WTC11 (cell line): ENCODE results near the gene TMCC1. TPM values are rescaled to one million over a fixed set of nuclear protein-coding genes. Genes with fewer than 3 reads are reported as not detected.

Source experiments
- ATAC-seq: fragments of 200-7000 bp; cut with Tn5 transposase; 2 replicates; pipeline ENCODE4 v1.10.0; 2021; ENCODE audit warnings: mild to moderate bottlenecking, moderate library complexity
- CTCF ChIA-PET: fragments of 300-600 bp; sonication (Branson Sonifier 250); formaldehyde crosslinking; loops from one replicate; lab custom pipeline; 2021; ENCODE audit warnings: antibody characterized with exemption; lab: Charles Lee
- POLR2A ChIA-PET: fragments of 350-600 bp; sonication (Branson Sonifier 250); formaldehyde crosslinking; loops from one replicate; lab custom pipeline; 2021; ENCODE audit warnings: antibody characterized with exemption; lab: Charles Lee
- DNase-seq: peaks from one replicate; pipeline ENCODE4 v3.0.0; 2021; ENCODE audit warnings: low spot score
- H3K27ac Mint-ChIP-seq: 2 replicates; pipeline ENCODE4 v1.8.0; 2021; ENCODE audit warnings: mixed read lengths
- H3K27me3 Mint-ChIP-seq: 2 replicates; pipeline ENCODE4 v1.8.0; 2021; ENCODE audit warnings: low read depth, mild to moderate bottlenecking, moderate library complexity, mixed read lengths
- H3K36me3 Mint-ChIP-seq: 2 replicates; pipeline ENCODE4 v1.8.0; 2021; ENCODE audit warnings: mixed read lengths
- H3K4me1 Mint-ChIP-seq: 2 replicates; pipeline ENCODE4 v1.8.0; 2022; ENCODE audit warnings: mixed read lengths
- H3K4me3 Mint-ChIP-seq: 2 replicates; pipeline ENCODE4 v1.8.0; 2021; ENCODE audit warnings: mild to moderate bottlenecking, moderate library complexity, mixed read lengths
- H3K9me3 Mint-ChIP-seq: 2 replicates; pipeline ENCODE4 v1.8.0; 2021; ENCODE audit warnings: mixed read lengths
- CBFB ChIP-seq: sonication (generic); formaldehyde crosslinking; IDR thresholded peaks from 2 replicates; pipeline ENCODE4 v1.8.1; 2022; ENCODE audit warnings: mild to moderate bottlenecking, low read depth, missing genetic modification reagents
- EMX1 ChIP-seq: fragments of 250-450 bp; sonication (Bioruptor Pico); IDR thresholded peaks from 2 replicates; pipeline ENCODE4 v1.8.0; 2021; ENCODE audit warnings: mild to moderate bottlenecking
- FOXJ3 ChIP-seq: sonication (generic); formaldehyde crosslinking; IDR thresholded peaks from 2 replicates; pipeline ENCODE4 v1.9.0; 2021; ENCODE audit warnings: missing genetic modification reagents, mild to moderate bottlenecking, borderline replicate concordance
- FOXK1 ChIP-seq: sonication (generic); formaldehyde crosslinking; IDR thresholded peaks from 2 replicates; pipeline ENCODE4 v1.8.0; 2022; ENCODE audit warnings: mild to moderate bottlenecking, moderate library complexity, missing genetic modification reagents
- GABPB1 ChIP-seq: sonication (generic); formaldehyde crosslinking; IDR thresholded peaks from 2 replicates; pipeline ENCODE4 v1.8.1; 2023; ENCODE audit warnings: mild to moderate bottlenecking, missing genetic modification reagents
- JUN ChIP-seq: sonication (generic); formaldehyde crosslinking; IDR thresholded peaks from 2 replicates; pipeline ENCODE4 v1.8.0; 2023; ENCODE audit warnings: mild to moderate bottlenecking, missing genetic modification reagents
- KAT7 ChIP-seq: sonication (generic); formaldehyde crosslinking; IDR thresholded peaks from 2 replicates; pipeline ENCODE4 v1.8.1; 2023; ENCODE audit warnings: missing genetic modification reagents, mild to moderate bottlenecking, borderline replicate concordance
- NFATC4 ChIP-seq: fragments of 250-450 bp; sonication (Bioruptor Pico); IDR thresholded peaks from 2 replicates; pipeline ENCODE4 v1.9.0; 2021; ENCODE audit warnings: mild to moderate bottlenecking
- SMAD3 ChIP-seq: sonication (generic); formaldehyde crosslinking; IDR thresholded peaks from 2 replicates; pipeline ENCODE4 v1.8.0; 2022; ENCODE audit warnings: missing genetic modification reagents, mild to moderate bottlenecking, borderline replicate concordance
- TEAD4 ChIP-seq: sonication (generic); formaldehyde crosslinking; IDR thresholded peaks from 2 replicates; pipeline ENCODE4 v1.8.0; 2022; ENCODE audit warnings: mild to moderate bottlenecking, missing genetic modification reagents
- ZMAT4 ChIP-seq: fragments of 250-450 bp; sonication (Bioruptor Pico); IDR thresholded peaks from 2 replicates; pipeline ENCODE4 v1.9.0; 2021; ENCODE audit warnings: mild to moderate bottlenecking
- ZNF219 ChIP-seq: sonication (generic); formaldehyde crosslinking; IDR thresholded peaks from 2 replicates; pipeline ENCODE4 v1.8.0; 2023; ENCODE audit warnings: missing genetic modification reagents, mild to moderate bottlenecking, borderline replicate concordance
- ZNF263 ChIP-seq: sonication (generic); formaldehyde crosslinking; IDR thresholded peaks from 2 replicates; pipeline ENCODE4 v1.8.1; 2022; ENCODE audit warnings: low read depth, mild to moderate bottlenecking, moderate library complexity, missing genetic modification reagents
- ZNF317 ChIP-seq: sonication (generic); formaldehyde crosslinking; IDR thresholded peaks from 2 replicates; pipeline ENCODE4 v1.8.1; 2023; ENCODE audit warnings: low read depth, mild to moderate bottlenecking, moderate library complexity, missing genetic modification reagents, borderline replicate concordance
- ZNF512 ChIP-seq: sonication (generic); formaldehyde crosslinking; IDR thresholded peaks from 2 replicates; pipeline ENCODE4 v1.8.1; 2022; ENCODE audit warnings: missing genetic modification reagents, borderline replicate concordance
- ZSCAN18 ChIP-seq: fragments of 250-450 bp; sonication (Bioruptor Pico); IDR thresholded peaks from 2 replicates; pipeline ENCODE4 v2.1.2; 2022; ENCODE audit warnings: mild to moderate bottlenecking, moderate library complexity
- total RNA-seq: library from RNA; stranded (reverse); gene quantifications from 3 replicates; pipeline ENCODE4 v1.2.3, GENCODE V29; 2021
- TF ChIP-seq, protein P1 (sequence below): sonication (generic); formaldehyde crosslinking; IDR thresholded peaks from 2 replicates; pipeline ENCODE4 v1.8.1; 2022; ENCODE audit warnings: mild to moderate bottlenecking, missing genetic modification reagents, moderate library complexity, borderline replicate concordance
- TF ChIP-seq, protein P2 (sequence below): sonication (generic); formaldehyde crosslinking; IDR thresholded peaks from 2 replicates; pipeline ENCODE4 v1.8.1; 2022; ENCODE audit warnings: low read depth, missing genetic modification reagents, borderline replicate concordance
- TF ChIP-seq, protein P3 (sequence below): sonication (generic); formaldehyde crosslinking; IDR thresholded peaks from 2 replicates; pipeline ENCODE4 v1.8.0; 2023; ENCODE audit warnings: missing genetic modification reagents, mild to moderate bottlenecking, borderline replicate concordance
- TF ChIP-seq, protein P4 (sequence below): sonication (generic); formaldehyde crosslinking; IDR thresholded peaks from 2 replicates; pipeline ENCODE4 v1.8.1; 2022; ENCODE audit warnings: low read depth, mild to moderate bottlenecking, moderate library complexity, missing genetic modification reagents, borderline replicate concordance

The TMCC1 gene
- total RNA-seq, 1 experiment from 2014 or later = 29.3 TPM

DNA sequence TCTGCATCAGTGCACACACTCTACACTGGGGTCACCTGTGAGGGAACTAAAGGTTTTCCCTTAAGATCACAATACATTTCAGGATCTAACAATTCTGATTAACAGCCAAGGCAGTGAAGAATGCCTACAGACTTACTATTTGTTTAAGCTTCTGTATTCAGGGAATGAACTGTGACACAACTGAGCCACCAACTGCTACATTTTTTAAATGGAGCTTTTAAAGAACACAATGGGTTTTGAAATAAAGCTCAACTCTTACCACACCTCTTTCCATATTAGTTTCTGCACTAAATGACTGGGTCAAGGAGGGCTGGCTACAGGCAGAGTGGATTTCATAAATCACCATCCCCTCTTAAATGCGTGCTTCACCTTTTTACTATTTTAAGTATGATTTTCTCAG lies 100.2 kb downstream of the TMCC1 start:
- ChIA-PET POLR2A (interaction anchor here (1.8 kb wide), 1 partner anchor 166 kb away, joined by 4 read pairs; no protein-coding TSS in a partner anchor), CTCF (interaction anchor here (1.0 to 1.1 kb wide), 2 partner anchors 165 to 168 kb away, joined by 3 to 4 read pairs; no protein-coding TSS in a partner anchor)
- no peak for TF ChIP-seq ZMAT4 (CRISPR knock-in tag)
- no peak for TF ChIP-seq SMAD3
- no peak for TF ChIP-seq CBFB (CRISPR knock-in tag)
- TF ChIP-seq ZNF512 (CRISPR knock-in tag) = no peak
- no peak for TF ChIP-seq JUN (CRISPR knock-in tag)
- no peak for TF ChIP-seq GABPB1
- TF ChIP-seq FOXK1 (CRISPR knock-in tag) = no peak
- no peak for TF ChIP-seq EMX1 (CRISPR knock-in tag)
- TF ChIP-seq, protein P1, sequence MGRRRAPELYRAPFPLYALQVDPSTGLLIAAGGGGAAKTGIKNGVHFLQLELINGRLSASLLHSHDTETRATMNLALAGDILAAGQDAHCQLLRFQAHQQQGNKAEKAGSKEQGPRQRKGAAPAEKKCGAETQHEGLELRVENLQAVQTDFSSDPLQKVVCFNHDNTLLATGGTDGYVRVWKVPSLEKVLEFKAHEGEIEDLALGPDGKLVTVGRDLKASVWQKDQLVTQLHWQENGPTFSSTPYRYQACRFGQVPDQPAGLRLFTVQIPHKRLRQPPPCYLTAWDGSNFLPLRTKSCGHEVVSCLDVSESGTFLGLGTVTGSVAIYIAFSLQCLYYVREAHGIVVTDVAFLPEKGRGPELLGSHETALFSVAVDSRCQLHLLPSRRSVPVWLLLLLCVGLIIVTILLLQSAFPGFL (CRISPR knock-in tag) = no peak
- TF ChIP-seq, protein P2, sequence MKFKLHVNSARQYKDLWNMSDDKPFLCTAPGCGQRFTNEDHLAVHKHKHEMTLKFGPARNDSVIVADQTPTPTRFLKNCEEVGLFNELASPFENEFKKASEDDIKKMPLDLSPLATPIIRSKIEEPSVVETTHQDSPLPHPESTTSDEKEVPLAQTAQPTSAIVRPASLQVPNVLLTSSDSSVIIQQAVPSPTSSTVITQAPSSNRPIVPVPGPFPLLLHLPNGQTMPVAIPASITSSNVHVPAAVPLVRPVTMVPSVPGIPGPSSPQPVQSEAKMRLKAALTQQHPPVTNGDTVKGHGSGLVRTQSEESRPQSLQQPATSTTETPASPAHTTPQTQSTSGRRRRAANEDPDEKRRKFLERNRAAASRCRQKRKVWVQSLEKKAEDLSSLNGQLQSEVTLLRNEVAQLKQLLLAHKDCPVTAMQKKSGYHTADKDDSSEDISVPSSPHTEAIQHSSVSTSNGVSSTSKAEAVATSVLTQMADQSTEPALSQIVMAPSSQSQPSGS (CRISPR knock-in tag) = no peak
- no peak for TF ChIP-seq ZNF263 (CRISPR knock-in tag)
- TF ChIP-seq KAT7 = no peak
- no peak for TF ChIP-seq ZNF219 (CRISPR knock-in tag)
- TF ChIP-seq, protein P3, sequence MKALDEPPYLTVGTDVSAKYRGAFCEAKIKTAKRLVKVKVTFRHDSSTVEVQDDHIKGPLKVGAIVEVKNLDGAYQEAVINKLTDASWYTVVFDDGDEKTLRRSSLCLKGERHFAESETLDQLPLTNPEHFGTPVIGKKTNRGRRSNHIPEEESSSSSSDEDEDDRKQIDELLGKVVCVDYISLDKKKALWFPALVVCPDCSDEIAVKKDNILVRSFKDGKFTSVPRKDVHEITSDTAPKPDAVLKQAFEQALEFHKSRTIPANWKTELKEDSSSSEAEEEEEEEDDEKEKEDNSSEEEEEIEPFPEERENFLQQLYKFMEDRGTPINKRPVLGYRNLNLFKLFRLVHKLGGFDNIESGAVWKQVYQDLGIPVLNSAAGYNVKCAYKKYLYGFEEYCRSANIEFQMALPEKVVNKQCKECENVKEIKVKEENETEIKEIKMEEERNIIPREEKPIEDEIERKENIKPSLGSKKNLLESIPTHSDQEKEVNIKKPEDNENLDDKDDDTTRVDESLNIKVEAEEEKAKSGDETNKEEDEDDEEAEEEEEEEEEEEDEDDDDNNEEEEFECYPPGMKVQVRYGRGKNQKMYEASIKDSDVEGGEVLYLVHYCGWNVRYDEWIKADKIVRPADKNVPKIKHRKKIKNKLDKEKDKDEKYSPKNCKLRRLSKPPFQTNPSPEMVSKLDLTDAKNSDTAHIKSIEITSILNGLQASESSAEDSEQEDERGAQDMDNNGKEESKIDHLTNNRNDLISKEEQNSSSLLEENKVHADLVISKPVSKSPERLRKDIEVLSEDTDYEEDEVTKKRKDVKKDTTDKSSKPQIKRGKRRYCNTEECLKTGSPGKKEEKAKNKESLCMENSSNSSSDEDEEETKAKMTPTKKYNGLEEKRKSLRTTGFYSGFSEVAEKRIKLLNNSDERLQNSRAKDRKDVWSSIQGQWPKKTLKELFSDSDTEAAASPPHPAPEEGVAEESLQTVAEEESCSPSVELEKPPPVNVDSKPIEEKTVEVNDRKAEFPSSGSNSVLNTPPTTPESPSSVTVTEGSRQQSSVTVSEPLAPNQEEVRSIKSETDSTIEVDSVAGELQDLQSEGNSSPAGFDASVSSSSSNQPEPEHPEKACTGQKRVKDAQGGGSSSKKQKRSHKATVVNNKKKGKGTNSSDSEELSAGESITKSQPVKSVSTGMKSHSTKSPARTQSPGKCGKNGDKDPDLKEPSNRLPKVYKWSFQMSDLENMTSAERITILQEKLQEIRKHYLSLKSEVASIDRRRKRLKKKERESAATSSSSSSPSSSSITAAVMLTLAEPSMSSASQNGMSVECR = no peak
- TF ChIP-seq FOXJ3 (CRISPR knock-in tag) = no peak
- Mint-ChIP-seq H3K27ac (no peak overlapping the region), H3K4me3 (peak overlapping the region; percentile 10; the same call in 1 of the 2 replicates), H3K9me3 (no peaks in the 10 kb centered on the region), H3K27me3 (no peaks in the 10 kb centered on the region), H3K36me3 (no peaks in the 10 kb centered on the region), H3K4me1 (peaks cover 35% of the 10 kb centered on the region)
- no peak for ATAC-seq
- no peak for DNase-seq

DNA sequence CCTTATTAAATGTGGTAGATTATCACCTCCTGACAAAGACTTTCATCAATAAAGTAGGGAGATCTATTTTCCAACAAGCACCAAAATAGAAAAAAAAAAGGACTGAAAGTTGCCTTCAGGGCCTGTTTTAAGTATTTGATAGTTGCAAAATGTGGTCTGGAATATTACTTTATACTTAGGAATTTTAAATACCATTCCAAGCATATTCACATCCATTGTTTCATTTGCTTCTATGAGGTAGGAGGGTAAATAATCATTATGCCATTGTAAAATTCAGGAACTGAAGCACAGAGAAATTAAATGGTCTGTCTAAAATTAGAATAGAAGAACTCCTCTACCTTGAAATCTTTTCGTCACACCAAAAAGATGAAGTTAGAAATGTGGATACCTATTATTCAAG lies 110.0 kb downstream of the TMCC1 start:
- ChIA-PET POLR2A (no interaction called here), CTCF (no interaction called here)
- Mint-ChIP-seq H3K27me3 (no peaks in the 10 kb centered on the region), H3K4me1 (no peaks in the 10 kb centered on the region), H3K4me3 (no peak overlapping the region), H3K27ac (no peak overlapping the region)
- DNase-seq = no peak
- TF ChIP-seq FOXJ3 (CRISPR knock-in tag) (no peak), NFATC4 (CRISPR knock-in tag) (no peak), ZSCAN18 (no peak), ZNF512 (CRISPR knock-in tag) (no peak), TEAD4 (CRISPR knock-in tag) (no peak), ZNF317 (no peak)
- TF ChIP-seq, protein P4, sequence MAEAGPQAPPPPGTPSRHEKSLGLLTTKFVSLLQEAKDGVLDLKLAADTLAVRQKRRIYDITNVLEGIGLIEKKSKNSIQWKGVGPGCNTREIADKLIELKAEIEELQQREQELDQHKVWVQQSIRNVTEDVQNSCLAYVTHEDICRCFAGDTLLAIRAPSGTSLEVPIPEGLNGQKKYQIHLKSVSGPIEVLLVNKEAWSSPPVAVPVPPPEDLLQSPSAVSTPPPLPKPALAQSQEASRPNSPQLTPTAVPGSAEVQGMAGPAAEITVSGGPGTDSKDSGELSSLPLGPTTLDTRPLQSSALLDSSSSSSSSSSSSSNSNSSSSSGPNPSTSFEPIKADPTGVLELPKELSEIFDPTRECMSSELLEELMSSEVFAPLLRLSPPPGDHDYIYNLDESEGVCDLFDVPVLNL (CRISPR knock-in tag) = no peak
- TF ChIP-seq, all 79 proteins: peak for 0
- no peaks in the 10 kb centered on the region for H3K9me3 Mint-ChIP-seq
- no peak for ATAC-seq
- no peaks in the 10 kb centered on the region for H3K36me3 Mint-ChIP-seq
